ENCODE results near the gene FGD2. TPM values are rescaled to one million over a fixed set of nuclear protein-coding genes. Genes with fewer than 3 reads are reported as not detected.

The FGD2 gene
- total RNA-seq, 1 experiment from 2014 or later: 0.10 TPM

- peaks cover 0 to 24% of the 10 kb centered on the region in 2 experiments; a peak in 2 of 4 replicates for H3K4me1 ChIP-seq (ENCODE audit: control insufficient read depth in 1 of 2, insufficient read depth in 2 of 2, low read length in 2 of 2)
- ChIA-PET CTCF (no interaction called here), RAD21 (ENCODE audit: low non-redundant PET in 1 of 2, low total read pairs in 2 of 2, uncharacterized antibody in 2 of 2, unreplicated experiment in 2 of 2) (interaction anchor here in 1 of 2 experiments (1.5 kb wide), 1 partner anchor 123 kb away, joined by 3 read pairs; no protein-coding TSS in a partner anchor), POLR2A (interaction anchor here (1.0 kb wide), 1 partner anchor 10 kb away, joined by 3 read pairs; no protein-coding TSS in a partner anchor)
- no peak overlapping the region for H3K27ac ChIP-seq (ENCODE audit: low read depth, low read length)
- TF ChIP-seq RAD21 (IDR thresholded peaks at IDR 0.05; ENCODE audit: low read depth) (no peak), POLR2A (IDR thresholded peaks at IDR 0.05; ENCODE audit: borderline replicate concordance, extremely low read depth, insufficient read depth, insufficient read length) (no peak), EZH2phosphoT487 (IDR thresholded peaks at IDR 0.05; ENCODE audit: borderline replicate concordance) (no peak), ATF3 (IDR thresholded peaks at IDR 0.05) (no peak), SP1 (IDR thresholded peaks at IDR 0.05; ENCODE audit: low read depth) (no peak), POLR2AphosphoS5 (IDR thresholded peaks at IDR 0.05; ENCODE audit: low read depth, low read length) (no peak), CBX3 (IDR thresholded peaks at IDR 0.05; ENCODE audit: low read depth) (no peak), ZNF274 (IDR thresholded peaks at IDR 0.05; ENCODE audit: low read depth, low read length) (no peak), REST (IDR thresholded peaks at IDR 0.05; ENCODE audit: low read depth) (no peak), JUND (IDR thresholded peaks at IDR 0.05) (no peak), ZBTB33 (IDR thresholded peaks at IDR 0.05; ENCODE audit: extremely low read depth, insufficient replicate concordance, low read length) (no peak), TCF7L2 (IDR thresholded peaks at IDR 0.05; ENCODE audit: borderline replicate concordance, extremely low read depth, insufficient read depth, insufficient read length) (no peak), YY1 (IDR thresholded peaks at IDR 0.05; ENCODE audit: extremely low read depth, insufficient replicate concordance, low read depth, low read length) (no peak), SRF (IDR thresholded peaks at IDR 0.05; ENCODE audit: low read depth) (no peak), FOSL1 (IDR thresholded peaks at IDR 0.05; ENCODE audit: low read depth) (no peak), EZH2 (IDR thresholded peaks at IDR 0.05) (no peak), CEBPB (IDR thresholded peaks at IDR 0.05; ENCODE audit: low read depth) (no peak), EGR1 (IDR thresholded peaks at IDR 0.05; ENCODE audit: low read depth) (no peak), MAX (IDR thresholded peaks at IDR 0.05) (no peak), SIN3A (IDR thresholded peaks at IDR 0.05; ENCODE audit: low read depth) (no peak)
- H3K9me3 ChIP-seq (ENCODE audit: control insufficient read depth in 1 of 2, insufficient read depth in 1 of 2, low read depth in 1 of 2, low read length in 2 of 2): no peaks in the 10 kb centered on the region
- no peak overlapping the region for H3K9ac ChIP-seq (ENCODE audit: low read length)
- no peaks in the 10 kb centered on the region for H3K27me3 ChIP-seq (ENCODE audit: insufficient read depth, low read length)
- H2AFZ ChIP-seq (ENCODE audit: low read depth, low read length, poor library complexity, severe bottlenecking): no peak overlapping the region
- H3K4me3 ChIP-seq (replicated peaks in 1 of 2; ENCODE audit: low read depth in 1 of 2, low read length in 2 of 2): no peak overlapping the region
- no peaks in the 10 kb centered on the region for H3K79me2 ChIP-seq (ENCODE audit: insufficient read depth, low read length)
- no peaks in the 10 kb centered on the region for H3K9me2 ChIP-seq (ENCODE audit: insufficient read depth)
- DNase-seq (ENCODE audit: low read depth, low spot score): no peak
- no peak overlapping the region for H3K4me2 ChIP-seq (ENCODE audit: low read length)
- H4K20me1 ChIP-seq (ENCODE audit: insufficient read depth): no peaks in the 10 kb centered on the region
- no peak for ATAC-seq
- no peaks in the 10 kb centered on the region for H3K36me3 ChIP-seq (ENCODE audit: control insufficient read depth in 1 of 2, insufficient read depth in 2 of 2, low read length in 2 of 2)
- BruUV-seq (replicated peaks): no TSS peak
- intact Hi-C loops (cut with micrococcal nuclease): no loop called here
Measured at GRCh38 chr6:37048403-37048850, 43.0 kb downstream of the FGD2 start.
